IgD-negative memory B cell (primary cell): ENCODE results near the gene NOL4L. TPM values are rescaled to one million over a fixed set of nuclear protein-coding genes. Genes with fewer than 3 reads are reported as not detected.

ENCODE experiments used
- H3K27ac Mint-ChIP-seq, 3 donors: one replicate each; pipeline ENCODE4 v1.8.0; 2020 to 2022; ENCODE audit warnings: mild to moderate bottlenecking in 3 of 3, mixed read lengths in 3 of 3, moderate library complexity in 1 of 3
- H3K27me3 Mint-ChIP-seq: one replicate; pipeline ENCODE4 v1.8.0; 2021; ENCODE audit warnings: mixed read lengths
- H3K36me3 Mint-ChIP-seq: one replicate; pipeline ENCODE4 v1.8.0; 2020; ENCODE audit warnings: mild to moderate bottlenecking, mixed read lengths
- H3K4me1 Mint-ChIP-seq, 3 donors: one replicate each; pipeline ENCODE4 v1.8.0; 2020 to 2022; ENCODE audit warnings: mixed read lengths in 3 of 3, mild to moderate bottlenecking in 1 of 3
- H3K4me3 Mint-ChIP-seq, 4 donors: one replicate each; pipeline ENCODE4 v1.8.0; 2020 to 2022; ENCODE audit warnings: mild to moderate bottlenecking in 4 of 4, mixed read lengths in 4 of 4, moderate library complexity in 3 of 4
- H3K9me3 Mint-ChIP-seq, 3 donors: one replicate each; pipeline ENCODE4 v1.8.0; 2020 to 2021; ENCODE audit warnings: mixed read lengths in 3 of 3, mild to moderate bottlenecking in 1 of 3
- polyA plus RNA-seq: library from polyadenylated mRNA; unstranded; fragments of 300-500 nt; fragmentation: Illumina TruSeq; gene quantifications from one replicate; pipeline ENCODE4 v1.2.3, GENCODE V29; 2021

NOL4L gene
- polyA plus RNA-seq, 1 donor from 2014 or later: 7.3 TPM

GRCh38 chr20:32479012-32479411 lies 106.1 kb downstream of the NOL4L start:
- Mint-ChIP-seq H3K27ac (peak overlapping the region in 1 of 3 donors; percentile 28), H3K4me3 (peak overlapping the region in 2 of 4 donors; percentile 60), H3K4me1 (peaks cover 19 to 29% (median 19%) of the 10 kb centered on the region in 3 donors), H3K27me3 (peaks cover 2% of the 10 kb centered on the region), H3K9me3 (no peaks in the 10 kb centered on the region), H3K36me3 (no peaks in the 10 kb centered on the region)

- Mint-ChIP-seq H3K4me3 (peak overlapping the region in 1 of 4 donors; percentile 3), H3K27me3 (peaks cover 2% of the 10 kb centered on the region), H3K9me3 (no peaks in the 10 kb centered on the region), H3K27ac (no peak overlapping the region), H3K36me3 (no peaks in the 10 kb centered on the region), H3K4me1 (peaks cover 19 to 29% (median 20%) of the 10 kb centered on the region in 3 donors)
Measured at GRCh38 chr20:32478576-32478975, 106.6 kb downstream of the NOL4L start.

DNA sequence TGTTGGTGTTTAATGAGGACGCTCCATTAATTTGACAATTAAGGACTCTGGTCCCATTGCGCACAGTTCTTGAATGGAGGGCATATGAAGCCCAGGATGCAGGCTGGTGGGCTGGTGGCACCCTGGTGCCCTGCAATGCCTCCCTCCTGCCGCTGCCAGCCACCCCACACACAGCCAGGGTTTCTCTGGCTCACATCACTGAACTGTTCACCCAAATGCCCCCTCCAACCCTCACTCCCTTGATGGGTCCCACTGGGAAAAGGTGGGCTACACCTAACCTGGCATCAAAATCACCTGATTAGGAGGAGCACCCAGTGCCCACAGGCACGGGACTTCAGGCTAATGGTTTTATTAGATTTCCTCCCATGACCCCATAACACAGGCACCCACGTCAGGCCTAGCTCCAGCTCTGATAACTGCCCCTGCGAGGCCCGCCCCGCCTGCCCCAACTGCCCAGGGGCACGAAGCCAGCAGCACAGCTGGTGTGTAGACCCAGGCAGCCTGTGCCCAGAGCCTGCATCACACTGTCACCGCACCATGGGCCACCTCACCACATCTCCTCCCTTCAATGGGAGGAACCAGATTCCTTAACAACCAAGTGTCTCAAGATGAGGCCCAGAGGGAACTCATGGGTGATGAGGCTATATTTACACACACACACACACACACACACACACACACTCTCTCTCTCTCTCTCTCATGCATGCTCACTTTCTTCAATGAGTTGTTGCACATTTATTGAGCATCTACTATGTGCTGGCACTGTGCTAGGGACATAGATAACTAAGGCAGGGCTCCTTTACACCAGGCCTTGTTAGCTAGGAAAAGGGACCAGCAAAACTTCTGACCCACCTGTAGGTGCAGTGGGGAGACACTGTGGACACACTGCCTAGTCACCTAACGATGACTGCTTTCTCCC lies 107.3 kb downstream of the NOL4L start:
- Mint-ChIP-seq H3K4me3 (peak overlapping the region in 2 of 4 donors; percentile 20 to 48), H3K27ac (peak overlapping the region in 1 of 3 donors; percentile 47)

DNA sequence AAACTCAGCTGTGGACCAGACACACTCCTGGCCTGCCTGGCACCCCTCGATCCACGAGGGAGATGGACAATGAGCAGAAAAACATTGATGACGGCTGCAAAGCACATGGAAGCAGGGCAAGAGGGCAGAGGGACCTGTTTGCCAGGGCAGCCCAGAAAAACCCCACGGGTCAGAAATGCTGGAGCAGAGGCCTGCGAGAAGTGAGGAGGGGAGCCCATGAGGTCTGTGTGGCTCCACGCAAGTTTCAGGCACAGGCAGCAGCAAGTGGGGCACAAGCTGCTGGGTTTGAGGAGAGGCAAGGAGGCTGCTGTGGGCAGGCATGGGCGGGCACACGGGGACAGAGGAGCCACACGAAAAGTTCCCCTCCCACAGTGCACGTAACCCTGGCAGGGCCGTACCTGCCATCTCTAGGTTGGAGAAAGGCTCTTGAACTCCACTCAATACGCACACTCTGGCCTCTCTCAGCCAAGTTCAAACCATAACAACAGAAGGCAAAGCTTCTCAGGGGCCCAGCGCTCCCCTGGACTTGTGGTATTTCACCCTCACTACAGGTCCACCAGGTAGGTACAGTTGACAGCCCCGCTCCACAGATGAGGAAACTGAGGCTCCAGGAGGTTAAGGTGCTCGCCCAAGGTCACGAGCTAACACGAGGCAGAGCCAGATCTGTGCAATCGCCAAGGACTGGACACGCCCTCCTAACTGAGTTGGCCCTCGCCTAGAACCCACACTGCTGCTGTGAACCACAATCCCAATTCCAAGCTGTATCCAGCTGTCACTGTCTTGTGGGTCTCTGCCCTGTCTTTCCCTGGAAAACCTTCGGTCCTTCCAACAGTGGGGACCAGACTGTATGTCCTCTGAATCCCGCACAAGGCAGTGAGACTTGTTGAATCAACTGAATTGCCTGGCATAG lies 108.2 kb downstream of the NOL4L start:
- peaks cover 2% of the 10 kb centered on the region for H3K27me3 Mint-ChIP-seq
- H3K4me3 Mint-ChIP-seq: peak overlapping the region in 3 of 4 donors; percentile 43 to 68 (median 48)
- no peaks in the 10 kb centered on the region for H3K9me3 Mint-ChIP-seq
- peaks cover 19 to 28% (median 21%) of the 10 kb centered on the region in 3 donors for H3K4me1 Mint-ChIP-seq
- H3K27ac Mint-ChIP-seq: peak overlapping the region in 2 of 3 donors; percentile 57 to 82
- H3K36me3 Mint-ChIP-seq: no peaks in the 10 kb centered on the region

More for the DNA sequence above, 107.3 kb downstream of the NOL4L start:
- Mint-ChIP-seq H3K4me1 (peaks cover 19 to 29% (median 21%) of the 10 kb centered on the region in 3 donors), H3K27me3 (peaks cover 2% of the 10 kb centered on the region), H3K9me3 (no peaks in the 10 kb centered on the region), H3K36me3 (no peaks in the 10 kb centered on the region)

DNA sequence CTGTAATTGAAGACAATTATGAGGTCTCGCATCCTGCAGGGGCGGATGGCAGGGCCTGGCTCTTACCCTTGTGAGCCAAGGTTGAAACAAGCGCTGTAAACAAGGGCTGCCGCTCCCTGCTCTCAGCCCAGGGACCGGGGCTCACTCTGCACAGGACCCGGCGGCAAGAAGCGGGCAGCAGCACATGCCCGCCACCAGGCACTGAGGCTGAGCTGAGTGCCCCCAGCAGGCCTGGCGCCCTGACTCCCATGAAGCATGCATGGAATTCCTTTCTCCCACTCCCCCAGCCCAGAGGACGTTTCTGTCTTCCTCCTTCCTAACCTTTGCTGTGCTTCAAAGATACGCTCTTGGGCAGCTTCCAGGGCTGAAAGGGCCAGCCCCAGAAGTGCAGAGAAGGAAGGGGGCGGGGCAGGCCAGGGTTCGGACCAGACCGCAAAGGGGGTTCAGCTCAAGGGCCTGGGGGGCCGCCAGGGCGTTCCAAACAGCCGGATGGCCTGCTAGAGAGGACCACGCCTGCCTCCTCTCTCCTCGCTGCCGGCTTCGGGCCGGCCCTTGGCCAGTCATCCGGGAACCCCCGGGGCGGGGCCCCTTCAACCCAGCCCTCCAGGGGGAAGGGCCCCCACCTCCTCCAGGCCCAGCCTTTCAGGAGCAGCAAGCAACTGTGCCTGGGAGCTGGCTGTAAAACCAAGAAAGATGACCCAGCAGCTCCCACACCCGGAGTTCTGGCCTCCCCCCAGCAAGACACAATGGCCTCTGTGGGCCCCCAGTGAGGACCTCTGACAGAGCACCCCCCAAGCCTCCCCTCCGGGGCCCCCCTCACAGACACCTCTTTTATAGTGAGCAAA lies 109.9 kb downstream of the NOL4L start:
- H3K27ac Mint-ChIP-seq: peak overlapping the region in 1 of 3 donors; percentile 82
- H3K9me3 Mint-ChIP-seq: no peaks in the 10 kb centered on the region
- peaks cover 21 to 33% (median 21%) of the 10 kb centered on the region in 3 donors for H3K4me1 Mint-ChIP-seq
- H3K36me3 Mint-ChIP-seq: peaks cover 3% of the 10 kb centered on the region
- H3K27me3 Mint-ChIP-seq: peaks cover 2% of the 10 kb centered on the region
- H3K4me3 Mint-ChIP-seq: peak overlapping the region in 2 of 4 donors; percentile 66 to 88

- Mint-ChIP-seq H3K27ac (no peak overlapping the region), H3K36me3 (peaks cover 5% of the 10 kb centered on the region), H3K27me3 (peaks cover 2% of the 10 kb centered on the region), H3K4me3 (peak overlapping the region in 1 of 4 donors; percentile 58), H3K9me3 (no peaks in the 10 kb centered on the region), H3K4me1 (peaks cover 19 to 33% (median 20%) of the 10 kb centered on the region in 3 donors)
Measured at GRCh38 chr20:32474717-32474966, 110.5 kb downstream of the NOL4L start.

DNA sequence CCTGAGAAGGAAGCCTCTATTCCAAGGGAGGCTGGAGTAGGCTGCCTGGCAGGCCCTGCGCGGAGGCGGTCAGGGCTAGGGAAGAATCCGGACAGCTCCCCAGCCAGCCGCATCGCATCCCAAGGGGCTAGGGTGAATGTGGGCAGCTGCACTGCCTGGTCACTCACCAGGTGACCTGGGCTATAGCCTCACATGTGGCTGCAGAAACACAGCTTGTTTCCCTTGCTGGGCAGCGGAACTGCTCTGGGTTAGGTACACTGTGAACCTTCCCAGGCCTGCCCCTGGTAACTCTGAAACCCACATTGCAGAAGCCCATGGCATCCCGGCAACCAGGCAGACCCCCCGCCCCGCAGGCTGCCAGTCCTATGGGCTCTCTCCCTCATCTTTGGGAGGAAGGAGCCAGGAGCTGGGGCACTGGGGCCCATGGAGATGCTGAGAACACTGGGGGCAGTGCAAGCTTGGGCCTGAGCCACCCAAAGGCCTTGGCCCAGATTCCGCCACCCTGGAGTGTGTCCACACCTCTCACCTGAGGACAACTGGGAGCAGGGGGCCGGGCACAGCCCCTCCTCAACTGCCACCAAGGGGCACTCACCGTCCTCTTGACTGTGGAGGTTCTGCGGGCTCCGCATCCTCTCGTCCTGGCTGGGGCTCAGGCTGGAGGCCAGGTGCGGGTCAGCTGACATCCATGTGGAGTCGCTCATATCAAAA lies 111.0 kb downstream of the NOL4L start:
- H3K36me3 Mint-ChIP-seq: peaks cover 5% of the 10 kb centered on the region
- H3K4me1 Mint-ChIP-seq: peaks cover 14 to 31% (median 15%) of the 10 kb centered on the region in 3 donors
- H3K27me3 Mint-ChIP-seq: peaks cover 2% of the 10 kb centered on the region
- H3K4me3 Mint-ChIP-seq: no peak overlapping the region
- H3K27ac Mint-ChIP-seq: no peak overlapping the region
- H3K9me3 Mint-ChIP-seq: no peaks in the 10 kb centered on the region

- Mint-ChIP-seq H3K27ac (no peak overlapping the region), H3K36me3 (peaks cover 5% of the 10 kb centered on the region), H3K9me3 (no peaks in the 10 kb centered on the region), H3K4me3 (no peak overlapping the region), H3K27me3 (peaks cover 2% of the 10 kb centered on the region), H3K4me1 (peaks cover 14 to 34% (median 19%) of the 10 kb centered on the region in 3 donors)
Measured at GRCh38 chr20:32473231-32474008, 111.7 kb downstream of the NOL4L start.

DNA sequence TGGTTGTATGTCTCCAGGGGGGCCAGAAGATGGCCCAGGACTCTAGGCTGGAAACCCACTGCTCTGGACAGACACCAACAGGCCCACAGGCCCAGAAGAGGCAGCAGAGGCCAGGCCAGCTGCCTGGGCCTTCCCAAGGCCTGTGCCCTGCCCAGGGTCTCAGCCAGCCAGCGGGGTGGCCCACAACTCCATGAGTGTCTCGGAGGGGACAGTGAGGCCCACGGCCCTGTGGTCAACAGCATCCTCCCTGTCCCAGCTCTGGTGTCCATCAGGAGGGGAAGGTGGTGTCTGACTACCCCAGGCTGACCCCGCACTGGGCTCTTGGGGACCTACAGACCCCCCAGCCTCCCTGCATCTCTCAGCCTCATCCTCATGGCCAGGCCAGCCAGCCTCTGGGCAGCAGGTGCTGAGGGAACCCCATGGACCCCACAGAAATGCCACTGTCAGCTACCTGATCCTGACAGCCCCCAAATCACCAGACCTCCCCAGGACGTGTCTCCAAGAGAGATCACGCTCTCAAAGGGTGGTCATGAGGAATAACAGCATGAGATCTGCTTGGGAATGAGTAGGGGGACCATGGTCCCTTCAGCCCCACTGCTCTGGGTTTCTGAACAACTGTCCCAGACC lies 112.4 kb downstream of the NOL4L start:
- Mint-ChIP-seq H3K36me3 (peaks cover 5% of the 10 kb centered on the region), H3K27me3 (peaks cover 2% of the 10 kb centered on the region), H3K4me3 (no peak overlapping the region), H3K9me3 (no peaks in the 10 kb centered on the region), H3K27ac (no peak overlapping the region), H3K4me1 (peaks cover 11 to 31% (median 24%) of the 10 kb centered on the region in 3 donors)

GRCh38 chr20:32470940-32471339 lies 114.2 kb downstream of the NOL4L start:
- H3K27me3 Mint-ChIP-seq: peaks cover under 1% of the 10 kb centered on the region
- H3K9me3 Mint-ChIP-seq: no peaks in the 10 kb centered on the region
- peaks cover 5% of the 10 kb centered on the region for H3K36me3 Mint-ChIP-seq
- H3K4me1 Mint-ChIP-seq: peaks cover 4 to 20% (median 18%) of the 10 kb centered on the region in 3 donors
- H3K27ac Mint-ChIP-seq: no peak overlapping the region
- no peak overlapping the region for H3K4me3 Mint-ChIP-seq

GRCh38 chr20:32470025-32470861 lies 114.9 kb downstream of the NOL4L start:
- H3K4me3 Mint-ChIP-seq: peak overlapping the region in 2 of 4 donors; percentile 1 to 72
- no peaks in the 10 kb centered on the region for H3K9me3 Mint-ChIP-seq
- no peak overlapping the region for H3K27ac Mint-ChIP-seq
- peaks cover 5% of the 10 kb centered on the region for H3K36me3 Mint-ChIP-seq
- no peaks in the 10 kb centered on the region for H3K27me3 Mint-ChIP-seq
- H3K4me1 Mint-ChIP-seq: peaks cover 4 to 17% (median 17%) of the 10 kb centered on the region in 3 donors

DNA sequence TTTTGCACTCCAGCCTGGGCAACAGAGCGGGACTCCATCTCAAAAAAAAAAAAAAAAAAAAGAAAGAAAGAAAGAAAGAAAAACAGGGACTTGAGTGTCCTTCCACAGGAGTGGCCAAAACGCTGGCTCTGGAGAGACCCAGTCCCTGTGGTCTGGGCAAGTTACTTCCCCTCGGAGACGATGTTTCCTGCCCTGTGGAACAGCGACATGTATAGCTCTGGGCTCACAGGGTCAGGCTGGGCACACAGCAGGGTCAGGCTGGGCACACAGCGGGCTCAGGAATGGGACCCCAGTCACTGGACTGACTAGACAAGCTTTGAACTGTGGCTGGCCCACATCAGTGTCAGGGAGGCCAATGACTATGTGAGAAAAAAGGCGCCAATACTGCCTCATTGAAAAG lies 116.3 kb downstream of the NOL4L start:
- Mint-ChIP-seq H3K27ac (no peak overlapping the region), H3K36me3 (peaks cover 5% of the 10 kb centered on the region), H3K4me1 (peaks cover 4 to 17% (median 14%) of the 10 kb centered on the region in 3 donors), H3K9me3 (no peaks in the 10 kb centered on the region), H3K27me3 (no peaks in the 10 kb centered on the region), H3K4me3 (peak overlapping the region in 3 of 4 donors; percentile 1 to 77 (median 50))
